HG03342 (cell line): ENCODE measurements around the gene HHLA2.
"Not testable (repeated sequence)": the region's sequence is repeated elsewhere in the genome, so short reads cannot be mapped to it uniquely, and the experiment has no call there.

Experiments
- ATAC-seq: cut with Tn5 transposase; IDR thresholded peaks from one replicate; pipeline ENCODE4 v1.9.1; 2021; ENCODE audit warnings: mild to moderate bottlenecking, moderate library complexity; ENCODE audit not compliant: unreplicated experiment

Gene HHLA2

DNA sequence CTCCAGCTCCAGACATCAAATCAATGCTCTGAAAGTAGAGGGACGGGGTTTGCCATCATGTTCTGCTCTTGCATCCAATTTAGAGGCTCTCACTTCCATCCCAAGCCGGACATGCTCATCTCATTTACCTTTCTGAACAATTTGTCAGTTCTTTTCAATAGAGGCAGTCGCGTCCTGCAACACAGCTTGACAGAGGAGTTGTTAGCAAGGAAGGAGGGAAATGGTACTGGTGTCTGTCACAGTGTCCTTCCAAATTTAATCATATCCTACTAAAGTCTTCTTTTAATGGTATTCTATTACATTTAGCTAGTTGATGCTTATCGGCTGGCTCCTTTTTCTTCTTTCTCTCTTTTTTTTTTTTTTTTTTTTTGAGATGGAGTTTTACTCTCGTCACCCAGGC is 45.6 kb downstream of the HHLA2 start:
- no peak for ATAC-seq

DNA sequence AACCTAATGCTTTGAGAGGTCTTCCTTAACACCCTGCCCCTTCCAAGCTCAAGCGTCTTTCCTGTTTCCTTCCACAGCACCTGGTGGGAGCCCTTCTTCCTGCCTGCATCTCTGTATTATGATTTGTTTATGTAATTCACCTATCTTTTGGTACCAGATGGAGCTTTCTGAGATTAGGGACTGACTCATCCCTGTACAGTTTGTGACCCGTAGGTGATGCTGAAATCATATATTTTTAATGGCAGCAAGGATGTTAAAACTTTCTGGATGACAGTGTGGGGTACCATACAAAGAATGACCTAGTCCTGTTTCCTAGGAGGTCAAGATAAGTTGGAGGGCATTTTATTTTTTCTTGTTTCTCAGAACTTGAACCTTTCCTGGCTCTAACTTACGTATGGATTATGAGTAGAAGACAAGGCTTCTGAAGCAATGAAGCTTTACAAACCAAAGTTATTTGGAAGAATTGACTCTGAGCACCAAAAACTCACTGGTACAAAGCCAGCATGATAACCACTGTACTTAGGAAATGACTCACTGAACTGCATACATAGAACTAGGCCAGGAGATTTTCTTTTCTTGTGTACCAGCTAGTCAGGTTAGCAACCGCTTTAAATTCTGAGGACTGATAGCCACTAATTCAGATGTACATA is 46.6 kb downstream of the HHLA2 start:
- peak; percentile 68 for ATAC-seq

GRCh38 chr3:108343491-108343890 is 47.1 kb downstream of the HHLA2 start:
- no peak for ATAC-seq

DNA sequence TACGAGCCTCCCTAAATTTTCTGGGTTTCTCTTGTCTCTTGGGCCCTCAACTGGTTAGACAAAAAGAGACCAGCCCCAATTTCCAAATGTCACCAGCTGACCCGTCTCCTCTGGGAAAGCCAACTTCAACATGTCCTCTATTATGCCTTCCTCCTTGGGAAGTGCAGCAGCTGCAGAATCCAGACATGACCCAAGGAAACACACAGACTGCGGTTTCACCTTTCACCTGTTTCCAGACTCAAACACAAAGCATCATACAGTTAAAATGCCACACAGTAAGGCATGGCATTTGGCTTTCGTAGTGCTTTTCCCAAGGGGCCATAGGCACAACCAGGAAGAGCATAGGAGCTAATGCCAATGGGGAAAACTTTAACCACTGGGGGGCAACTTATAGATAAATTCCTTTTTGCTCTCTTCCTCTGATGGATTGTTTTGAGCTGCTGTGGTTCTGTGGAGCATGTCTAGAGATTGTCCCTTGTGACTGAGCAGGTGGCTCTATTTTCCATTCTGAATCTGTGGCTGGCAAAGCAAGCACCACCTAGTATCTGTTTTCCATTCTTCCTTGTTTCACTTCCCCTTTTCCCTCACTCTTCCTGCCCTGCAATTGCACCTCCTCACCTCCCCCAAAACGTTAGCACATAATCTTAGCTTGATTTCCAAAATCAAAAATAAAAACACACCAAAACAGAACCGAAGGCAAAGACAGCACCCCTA is 49.3 kb downstream of the HHLA2 start:
- ATAC-seq = no peak

- ATAC-seq = no peak
Observed at GRCh38 chr3:108346301-108347227, 50.2 kb downstream of the HHLA2 start.

DNA sequence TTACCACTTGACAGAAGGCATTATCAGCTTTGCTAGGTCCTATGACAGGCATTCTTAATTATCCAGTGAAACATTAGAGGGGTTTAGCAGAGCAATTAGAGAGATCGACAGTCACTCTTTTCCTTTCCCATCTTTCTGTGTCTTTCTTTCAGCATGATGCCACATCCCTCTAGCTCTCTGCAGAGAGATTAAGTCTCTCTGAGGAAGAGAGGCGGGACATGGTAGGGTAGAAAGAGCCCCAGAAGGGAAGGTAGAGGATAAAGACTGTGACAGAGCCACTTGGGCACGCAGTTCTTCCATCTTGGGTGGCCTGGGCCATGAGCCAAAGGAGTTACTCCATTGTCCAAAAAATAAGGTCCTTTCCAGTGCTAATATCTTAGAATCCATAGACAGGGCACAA is 55.8 kb downstream of the HHLA2 start:
- ATAC-seq = no peak

DNA sequence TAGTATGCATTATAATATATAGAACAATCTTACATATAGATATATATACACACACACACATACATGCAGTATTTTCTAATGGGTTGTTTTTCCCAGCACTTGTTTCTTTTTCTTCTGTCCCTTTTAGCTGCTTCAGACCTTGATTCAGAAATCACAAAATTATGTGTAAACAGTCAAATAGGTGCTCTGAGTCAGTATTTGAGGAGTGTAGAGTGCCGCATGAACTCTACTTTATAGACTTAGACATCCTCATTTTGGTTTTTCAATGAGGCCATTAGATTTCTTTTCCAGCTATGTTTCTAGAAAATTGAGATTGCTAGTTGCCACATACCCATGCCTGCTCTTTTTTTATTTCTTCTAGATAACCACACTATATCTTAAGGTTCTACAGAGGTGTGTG is 58.2 kb downstream of the HHLA2 start:
- no peak for ATAC-seq

DNA sequence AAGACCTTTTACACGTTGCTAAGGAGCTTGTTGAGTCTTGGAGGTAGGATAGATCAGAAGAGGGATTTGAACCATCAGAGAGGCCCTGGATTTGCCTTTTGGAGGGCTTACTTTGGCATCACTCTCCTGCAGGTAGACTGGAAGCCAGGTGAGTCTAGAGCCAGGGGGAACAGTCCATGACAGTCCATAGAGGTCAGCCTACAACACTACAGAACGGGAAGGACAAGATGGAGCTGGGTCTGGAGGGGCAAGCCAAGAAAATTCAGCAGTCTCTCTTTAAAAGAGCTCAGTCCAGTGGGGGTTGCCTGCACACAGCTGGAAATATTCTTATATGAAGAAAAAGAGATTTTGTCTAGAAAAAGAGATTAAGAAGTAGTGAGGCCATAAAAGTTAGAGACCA is 60.7 kb downstream of the HHLA2 start:
- no peak for ATAC-seq

DNA sequence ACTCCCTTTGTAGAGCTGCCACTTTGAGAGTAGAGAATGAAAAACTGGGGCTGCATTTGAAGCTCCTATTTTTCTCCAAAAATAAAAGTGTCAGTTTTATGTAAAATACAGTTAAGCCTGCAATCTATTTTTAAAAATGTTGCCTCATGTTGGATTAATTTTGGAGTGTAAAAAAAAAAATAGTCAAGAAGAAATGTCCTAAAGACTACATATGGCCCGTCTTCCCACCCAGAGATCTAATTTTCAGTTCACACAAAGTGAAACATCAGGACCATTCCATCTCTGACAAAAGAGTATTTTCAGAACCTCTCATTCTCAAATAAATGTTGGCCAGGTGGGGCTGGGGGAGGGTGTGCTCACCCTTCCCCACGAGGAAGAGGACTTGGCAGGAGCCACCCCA is 62.7 kb downstream of the HHLA2 start:
- no peak for ATAC-seq

GRCh38 chr3:108376026-108376425 is 79.7 kb downstream of the HHLA2 start:
- ATAC-seq = no peak

- no peak for ATAC-seq
Observed at GRCh38 chr3:108377384-108377783, 81.0 kb downstream of the HHLA2 start.

- no peak for ATAC-seq
Observed at GRCh38 chr3:108378153-108378951, 82.0 kb downstream of the HHLA2 start.

GRCh38 chr3:108378952-108379342 is 82.6 kb downstream of the HHLA2 start:
- not testable (repeated sequence) for ATAC-seq

DNA sequence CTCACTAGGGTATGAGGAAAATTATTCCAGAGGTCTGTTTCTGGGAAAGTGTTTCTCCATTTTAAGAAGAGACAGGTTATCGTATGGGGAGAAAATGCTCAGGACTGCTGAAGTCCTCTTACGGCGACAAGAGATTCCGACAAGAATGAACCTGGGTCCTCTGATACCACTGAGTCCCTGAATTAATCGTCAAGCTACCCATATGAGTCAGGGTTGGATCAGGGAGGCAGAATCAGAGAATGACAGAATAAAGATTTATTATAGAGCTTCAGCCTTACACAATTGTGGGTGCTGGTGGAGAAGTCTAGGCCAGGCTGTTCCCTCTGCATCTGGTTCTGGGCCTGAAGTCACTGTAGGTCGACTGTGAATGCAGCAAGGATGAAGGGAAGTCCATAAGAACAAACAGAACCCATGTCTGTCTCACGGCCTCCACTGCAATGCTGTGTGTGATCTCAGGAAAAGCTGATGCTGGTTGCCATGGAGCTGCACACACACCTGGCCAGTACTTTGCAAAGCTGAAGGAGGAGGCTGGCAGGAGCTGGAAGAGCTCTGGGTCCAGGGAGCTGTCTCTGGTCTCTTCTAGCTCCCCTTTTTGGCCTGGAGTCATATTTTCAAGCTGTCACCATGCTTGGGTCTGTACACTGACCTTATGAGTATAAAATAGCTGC is 83.9 kb downstream of the HHLA2 start:
- no peak for ATAC-seq

DNA sequence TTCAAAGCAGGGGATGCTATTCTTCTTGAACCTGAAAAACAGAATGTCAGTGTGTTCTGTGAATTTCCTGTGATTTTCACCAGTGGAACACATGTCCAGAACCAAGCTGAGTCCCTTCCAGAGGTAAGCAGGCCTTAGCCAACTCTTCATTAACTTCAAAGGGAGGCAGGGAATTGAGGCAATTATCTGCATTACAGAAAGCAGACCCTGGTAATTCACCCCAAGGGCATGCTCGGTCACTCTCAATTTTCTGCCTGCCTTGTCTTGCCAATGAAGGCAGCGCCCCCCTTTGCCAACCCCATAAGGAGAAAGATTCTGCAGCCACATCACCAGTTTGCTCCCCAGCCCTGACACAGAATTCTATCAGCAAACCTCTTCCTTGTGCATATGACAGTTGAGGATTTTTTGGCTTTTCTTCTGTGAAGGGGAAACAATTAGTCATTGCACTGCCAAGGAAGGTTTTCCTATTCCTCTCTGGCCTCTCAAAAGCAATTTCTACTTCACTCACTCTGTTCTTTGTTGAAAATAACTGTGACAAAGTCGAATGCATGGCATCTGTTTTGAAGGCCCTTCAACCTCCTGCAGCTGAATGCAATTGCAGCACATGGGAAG is 85.3 kb downstream of the HHLA2 start:
- ATAC-seq = no peak

GRCh38 chr3:108383306-108383705 is 87.0 kb downstream of the HHLA2 start:
- ATAC-seq = no peak

- ATAC-seq = no peak
Observed at GRCh38 chr3:108387063-108387462, 90.7 kb downstream of the HHLA2 start.

DNA sequence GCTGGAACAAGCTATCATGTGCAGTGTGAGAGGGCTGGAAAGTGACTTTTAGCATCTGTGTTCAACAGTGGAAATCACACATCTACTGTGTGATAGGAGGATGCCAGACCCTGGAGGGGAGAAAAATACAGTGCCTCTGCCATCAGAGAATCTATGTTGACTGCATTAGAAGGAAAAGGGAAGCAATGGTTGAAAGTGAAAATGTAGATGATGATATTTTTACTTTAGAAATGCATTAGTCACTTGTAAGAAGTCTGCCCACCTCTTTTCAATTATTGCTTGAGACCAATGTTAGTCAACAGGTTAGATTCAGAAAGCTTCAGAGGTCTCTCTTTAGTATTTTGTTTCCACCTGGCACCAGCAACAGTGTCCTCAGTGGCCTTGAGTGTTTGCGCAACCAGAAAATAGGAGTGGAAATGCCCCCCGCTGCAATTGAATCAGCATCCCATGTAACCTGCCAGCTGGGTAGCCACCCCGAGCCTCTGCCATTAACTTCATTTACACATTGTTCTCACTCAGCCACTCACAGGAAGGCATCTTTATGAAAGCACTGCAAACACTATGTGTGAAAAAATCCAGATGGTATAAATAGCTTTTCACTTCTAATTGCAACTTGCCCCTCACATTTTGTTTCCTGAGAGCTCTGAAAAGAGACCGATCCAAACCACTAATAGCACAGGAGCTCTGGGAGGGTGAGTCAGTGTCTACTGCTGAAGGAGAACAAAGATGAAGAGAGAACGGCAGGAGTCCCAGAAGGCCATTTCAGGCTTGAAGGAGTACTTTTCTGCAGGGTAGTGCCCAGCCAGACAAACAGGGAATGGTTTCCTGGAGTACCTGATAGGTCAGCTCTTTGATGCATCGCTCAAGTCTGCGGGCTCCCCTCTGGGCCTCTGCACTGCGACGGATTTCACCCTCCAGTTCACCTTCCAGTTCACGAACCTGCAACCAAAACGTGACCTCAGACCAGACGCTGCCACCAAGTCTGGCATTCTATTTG is 92.1 kb downstream of the HHLA2 start:
- ATAC-seq = peak; percentile 69

- ATAC-seq = no peak
Observed at GRCh38 chr3:108389372-108389771, 93.0 kb downstream of the HHLA2 start.
